Mucosa of descending colon (tissue), 3 donors: ENCODE measurements around the gene SLC48A1. TPM values are rescaled to one million over a fixed set of nuclear protein-coding genes. Genes with fewer than 3 reads are reported as not detected.

Experiments used
- ATAC-seq: fragments of 200-7000 bp; cut with Tn5 transposase; one replicate; pipeline ENCODE4 v1.9.1; 2020; ENCODE audit warnings: mild to moderate bottlenecking, moderate library complexity
- DNase-seq, 3 donors: peaks; one replicate each; pipeline ENCODE4 v3.0.0-alpha.2; 2020
- H3K36me3 ChIP-seq: fragments of 200-600 bp; one replicate; pipeline ENCODE4 v1.8.0; 2021; ENCODE audit warnings: low read depth, mild to moderate bottlenecking
- H3K4me1 ChIP-seq: fragments of 200-600 bp; one replicate; pipeline ENCODE4 v1.8.0; 2021; ENCODE audit warnings: low read depth, mild to moderate bottlenecking
- H3K4me3 ChIP-seq: fragments of 200-600 bp; one replicate; pipeline ENCODE4 v1.8.0; 2021; ENCODE audit warnings: mild to moderate bottlenecking
- H3K9me3 ChIP-seq: fragments of 200-600 bp; one replicate; pipeline ENCODE4 v1.8.0; 2021; ENCODE audit warnings: mild to moderate bottlenecking
- intact Hi-C, 2 donors: fragments of 100-400 bp; cut with DNase I in 1 of 2; cut with micrococcal nuclease in 1 of 2; formaldehyde crosslinking; loops; one replicate each; pipeline versions ENCODE4 v1.11.0 to v1.11.1; 2022; cut with DNase I, micrococcal nuclease
- total RNA-seq, 3 donors: library from RNA; stranded (reverse); fragmentation: NEBNext Ultra II Directional in 2 of 3; extraction: Animal tissue kit (Norgen Biotek cat#: 25700) in 2 of 3; gene quantifications; one replicate each; pipeline versions ENCODE4 v1.2.1 to v1.2.4, GENCODE V29; 2021 to 2023
- TF ChIP-seq, protein P1 (sequence below): fragments of 200-600 bp; IDR thresholded peaks from one replicate; pipeline ENCODE4 v1.8.0; 2022; ENCODE audit warnings: antibody characterized with exemption, mild to moderate bottlenecking
- donor health status: DM: no; HTN: no; CAD: no; lungs with moderate emphysema.
- donor health status: DM: no; HTN: no; CAD: no.
- donor health status: DM: no; HTN: yes; CAD: no.

The SLC48A1 gene
- total RNA-seq, 3 donors from 2014 or later: 17.2 to 35.4 (median 19.1) TPM

DNA sequence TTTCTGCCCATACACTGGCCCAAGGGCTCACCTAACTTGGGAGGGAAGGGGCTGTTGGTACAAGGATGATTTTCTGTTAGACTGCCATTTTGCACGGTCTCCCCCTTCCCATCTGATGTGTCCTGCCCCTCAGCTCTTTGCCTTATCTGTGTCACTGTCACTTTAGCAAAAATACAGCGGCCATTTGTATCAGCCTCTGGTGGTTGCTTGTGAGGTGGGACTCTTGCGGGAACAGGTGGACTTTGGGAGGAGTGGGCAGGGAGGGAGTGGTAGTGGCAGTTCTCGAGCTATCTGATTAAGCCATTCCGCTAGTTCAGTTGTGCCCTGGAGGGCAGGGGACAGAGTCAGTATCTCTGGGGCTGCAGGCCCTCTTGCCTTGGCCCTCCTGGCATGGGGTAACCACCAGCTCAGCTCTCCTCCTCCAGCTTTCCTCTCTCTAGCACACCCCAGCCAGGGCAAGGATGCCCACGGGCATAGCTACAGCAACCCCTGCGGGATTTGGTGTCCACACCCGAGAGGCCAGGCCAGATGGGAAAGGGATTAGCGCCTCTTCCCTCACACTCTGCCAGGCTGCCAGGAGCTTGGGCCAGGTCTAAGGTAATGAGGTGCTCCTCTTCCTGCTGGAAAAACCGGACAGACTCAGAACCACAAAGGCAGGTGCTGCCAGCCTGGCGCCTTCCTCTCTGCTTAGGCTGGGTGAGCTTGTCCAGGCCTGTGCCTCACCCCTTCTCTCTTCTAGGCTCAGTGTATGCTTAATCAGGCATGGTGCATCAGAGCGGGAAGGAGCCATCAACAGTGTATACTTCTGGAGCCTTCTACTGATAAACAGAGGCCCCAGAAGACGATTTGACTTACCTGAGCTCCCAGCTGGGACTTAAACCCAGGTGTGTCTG lies 8.7 kb downstream of the SLC48A1 start:
- no peak for ATAC-seq

DNA sequence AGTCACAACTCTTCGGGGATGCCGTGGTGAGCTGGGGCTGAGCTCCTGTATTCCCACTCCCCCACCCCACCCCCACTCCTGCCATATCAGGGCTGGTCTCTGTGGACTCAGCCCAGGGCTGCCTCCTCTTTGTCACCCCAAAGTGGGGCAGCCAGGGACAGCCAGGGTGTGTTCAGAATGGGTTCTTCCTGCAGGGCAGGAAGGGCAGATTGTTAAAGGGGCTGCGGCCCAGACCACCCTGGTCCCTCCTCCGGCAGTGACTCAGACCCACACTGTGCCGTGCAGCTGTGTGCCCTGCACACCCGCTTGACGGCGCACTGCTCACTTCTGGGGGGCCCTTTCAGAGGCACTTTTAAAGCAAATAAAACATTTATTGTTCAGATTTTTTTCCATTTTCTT lies 9.3 kb downstream of the SLC48A1 start:
- Histone ChIP-seq H3K4me1 (peaks cover 6% of the 10 kb centered on the region), H3K9me3 (no peaks in the 10 kb centered on the region), H3K4me3 (no peak overlapping the region), H3K36me3 (no peaks in the 10 kb centered on the region)
- intact Hi-C loops: no loop called here
- TF ChIP-seq, protein P1, sequence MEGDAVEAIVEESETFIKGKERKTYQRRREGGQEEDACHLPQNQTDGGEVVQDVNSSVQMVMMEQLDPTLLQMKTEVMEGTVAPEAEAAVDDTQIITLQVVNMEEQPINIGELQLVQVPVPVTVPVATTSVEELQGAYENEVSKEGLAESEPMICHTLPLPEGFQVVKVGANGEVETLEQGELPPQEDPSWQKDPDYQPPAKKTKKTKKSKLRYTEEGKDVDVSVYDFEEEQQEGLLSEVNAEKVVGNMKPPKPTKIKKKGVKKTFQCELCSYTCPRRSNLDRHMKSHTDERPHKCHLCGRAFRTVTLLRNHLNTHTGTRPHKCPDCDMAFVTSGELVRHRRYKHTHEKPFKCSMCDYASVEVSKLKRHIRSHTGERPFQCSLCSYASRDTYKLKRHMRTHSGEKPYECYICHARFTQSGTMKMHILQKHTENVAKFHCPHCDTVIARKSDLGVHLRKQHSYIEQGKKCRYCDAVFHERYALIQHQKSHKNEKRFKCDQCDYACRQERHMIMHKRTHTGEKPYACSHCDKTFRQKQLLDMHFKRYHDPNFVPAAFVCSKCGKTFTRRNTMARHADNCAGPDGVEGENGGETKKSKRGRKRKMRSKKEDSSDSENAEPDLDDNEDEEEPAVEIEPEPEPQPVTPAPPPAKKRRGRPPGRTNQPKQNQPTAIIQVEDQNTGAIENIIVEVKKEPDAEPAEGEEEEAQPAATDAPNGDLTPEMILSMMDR: no peak
- DNase-seq: no peak
- ATAC-seq: no peak

More for the DNA sequence above, 8.7 kb downstream of the SLC48A1 start:
- no peaks in the 10 kb centered on the region for H3K9me3 ChIP-seq
- TF ChIP-seq, protein P1: no peak
- peaks cover 6% of the 10 kb centered on the region for H3K4me1 ChIP-seq
- no peak overlapping the region for H3K4me3 ChIP-seq
- DNase-seq: peak in 1 of 3 donors; percentile 40
- H3K36me3 ChIP-seq: no peaks in the 10 kb centered on the region
- intact Hi-C loops: no loop called here

DNA sequence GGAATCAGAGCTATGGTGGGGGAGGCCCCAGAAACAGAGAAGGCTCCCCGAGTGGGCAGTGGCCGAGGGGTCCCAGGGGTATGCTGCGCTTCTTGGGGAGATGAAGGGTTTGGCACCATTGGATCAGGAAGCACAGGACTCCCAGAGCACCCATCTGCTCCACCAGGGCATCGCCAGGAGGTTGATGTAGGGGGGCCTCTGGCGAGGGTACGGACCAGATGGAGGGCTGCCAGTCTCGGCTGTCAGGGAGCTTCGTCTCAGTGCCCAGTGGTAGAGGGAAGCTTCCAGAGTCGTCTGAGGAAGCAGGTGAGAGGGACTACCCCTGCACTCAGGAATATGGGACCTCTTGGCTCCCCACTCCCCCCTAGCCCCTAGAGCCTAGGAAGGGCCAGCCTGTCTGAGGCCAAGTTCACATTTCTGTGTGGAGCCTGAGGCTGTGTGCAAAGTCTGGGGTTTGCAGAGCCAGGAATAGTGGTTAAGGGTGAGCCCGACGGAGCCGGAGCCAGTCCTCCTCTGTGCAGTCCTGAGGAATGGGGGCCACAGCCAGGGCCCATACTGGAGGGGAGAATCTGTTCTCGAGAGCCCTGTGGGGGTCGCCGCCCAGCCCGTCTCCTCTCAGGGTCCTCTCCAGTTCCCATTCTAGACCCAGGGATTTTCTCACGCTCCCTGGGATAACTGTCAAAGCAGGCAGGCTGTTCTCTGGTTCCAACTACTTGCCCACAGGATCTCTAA lies 10.2 kb downstream of the SLC48A1 start:
- intact Hi-C loops: no loop called here
- DNase-seq: no peak
- Histone ChIP-seq H3K36me3 (no peaks in the 10 kb centered on the region), H3K9me3 (no peaks in the 10 kb centered on the region), H3K4me3 (no peak overlapping the region), H3K4me1 (no peaks in the 10 kb centered on the region)
- no peak for ATAC-seq
- TF ChIP-seq, protein P1: no peak

DNA sequence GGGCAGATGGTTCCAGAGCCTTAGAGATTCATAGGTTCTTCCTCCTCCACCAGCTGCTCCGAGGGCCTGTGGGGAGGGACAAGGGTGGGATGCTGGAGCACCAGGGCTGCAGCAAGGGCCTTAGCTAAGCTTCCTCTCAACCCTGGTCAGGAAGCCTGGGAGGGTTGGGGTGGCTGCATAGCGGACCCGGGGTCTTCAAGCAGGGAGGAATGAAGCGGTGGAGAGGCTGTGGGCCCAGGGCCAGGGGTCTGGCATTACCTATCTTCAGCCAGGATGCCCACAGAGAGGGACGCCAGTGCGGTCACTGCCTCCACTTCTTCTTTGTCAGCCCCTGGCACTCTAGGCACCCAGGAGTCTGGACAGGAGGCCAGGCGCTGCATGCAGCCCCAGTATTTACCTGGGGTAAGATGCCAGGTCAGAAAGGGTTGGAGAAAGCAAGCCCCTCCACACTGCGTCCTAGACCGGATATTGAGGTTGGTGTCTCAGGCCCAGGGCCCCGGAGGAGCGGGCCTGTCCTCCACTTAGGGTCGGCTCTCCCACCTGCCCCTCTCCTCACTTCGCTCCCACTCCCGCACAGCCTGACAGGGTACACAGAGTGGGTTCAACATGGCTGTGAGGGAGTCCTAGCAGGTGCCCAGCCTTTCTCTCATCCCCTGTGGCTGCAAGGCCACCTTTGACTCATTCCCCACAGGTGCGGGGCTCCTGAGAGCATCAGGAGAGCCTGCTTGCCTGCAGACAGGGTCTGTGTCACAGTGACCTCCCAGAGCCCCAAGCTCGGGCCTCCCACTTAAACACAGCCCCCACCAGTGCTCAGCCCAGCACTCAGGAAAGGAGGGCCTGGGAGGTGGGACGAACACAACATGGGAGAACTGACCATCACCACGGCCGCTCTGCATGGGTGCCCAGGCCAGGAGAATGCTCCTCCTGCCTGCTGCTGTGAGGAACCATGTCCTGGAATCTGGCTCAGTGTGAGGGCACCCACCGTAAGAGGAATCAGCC lies 11.1 kb downstream of the SLC48A1 start:
- no peaks in the 10 kb centered on the region for H3K36me3 ChIP-seq
- intact Hi-C loops: no loop called here

More for the DNA sequence above, 11.1 kb downstream of the SLC48A1 start:
- H3K9me3 ChIP-seq: no peaks in the 10 kb centered on the region
- DNase-seq: no peak
- H3K4me1 ChIP-seq: no peaks in the 10 kb centered on the region
- no peak overlapping the region for H3K4me3 ChIP-seq
- ATAC-seq: no peak
- TF ChIP-seq, protein P1: no peak
